Measurements from ENCODE around the gene PALM3. TPM values are rescaled to one million over a fixed set of nuclear protein-coding genes. Genes with fewer than 3 reads are reported as not detected.

PALM3 gene
- total RNA-seq, 1 experiment from 2014 or later, result 21.8 TPM

DNA sequence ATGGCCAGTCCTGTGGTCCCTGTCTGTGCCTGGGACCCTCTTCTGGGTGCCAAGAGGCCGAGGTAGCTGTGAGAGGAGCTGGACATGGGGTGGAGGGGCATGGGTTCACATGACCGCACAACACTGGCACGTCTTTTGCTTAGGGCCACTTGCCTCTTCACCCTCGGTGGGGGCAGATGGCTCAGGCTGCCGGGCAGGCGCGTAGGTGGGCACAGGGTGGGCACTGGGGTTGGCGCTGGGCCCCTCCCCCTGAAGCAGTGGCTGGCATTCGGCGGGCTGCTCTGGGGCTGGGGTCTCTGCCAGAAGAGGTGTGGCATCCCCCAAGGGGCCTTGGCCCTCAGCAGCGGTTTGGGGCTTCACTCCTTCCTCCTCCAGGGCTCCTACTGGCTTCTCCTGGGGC is 8.4 kb downstream of the PALM3 start:
- DNase-seq (ENCODE audit: low spot score), result no peak
- Histone ChIP-seq H3K27me3 (replicated peaks; ENCODE audit: insufficient read depth, low read depth, low read length, poor library complexity) (no peaks in the 10 kb centered on the region), H3K4me3 (ENCODE audit: low read depth, low read length, poor library complexity, severe bottlenecking) (no peak overlapping the region), H3K27ac (ENCODE audit: low read depth, low read length, poor library complexity, severe bottlenecking) (no peak overlapping the region), H3K9me3 (ENCODE audit: low read depth, low read length, poor library complexity, severe bottlenecking) (no peaks in the 10 kb centered on the region), H3K4me1 (ENCODE audit: insufficient read depth, low read length, poor library complexity, severe bottlenecking) (peaks cover 8% of the 10 kb centered on the region), H3K36me3 (ENCODE audit: insufficient read depth, low read length, poor library complexity, severe bottlenecking) (no peaks in the 10 kb centered on the region)
- no peak for TF ChIP-seq EZH2 (IDR thresholded peaks at IDR 0.05; ENCODE audit: borderline replicate concordance, low read depth, low read length, poor library complexity, severe bottlenecking)
- TF ChIP-seq, protein P1, sequence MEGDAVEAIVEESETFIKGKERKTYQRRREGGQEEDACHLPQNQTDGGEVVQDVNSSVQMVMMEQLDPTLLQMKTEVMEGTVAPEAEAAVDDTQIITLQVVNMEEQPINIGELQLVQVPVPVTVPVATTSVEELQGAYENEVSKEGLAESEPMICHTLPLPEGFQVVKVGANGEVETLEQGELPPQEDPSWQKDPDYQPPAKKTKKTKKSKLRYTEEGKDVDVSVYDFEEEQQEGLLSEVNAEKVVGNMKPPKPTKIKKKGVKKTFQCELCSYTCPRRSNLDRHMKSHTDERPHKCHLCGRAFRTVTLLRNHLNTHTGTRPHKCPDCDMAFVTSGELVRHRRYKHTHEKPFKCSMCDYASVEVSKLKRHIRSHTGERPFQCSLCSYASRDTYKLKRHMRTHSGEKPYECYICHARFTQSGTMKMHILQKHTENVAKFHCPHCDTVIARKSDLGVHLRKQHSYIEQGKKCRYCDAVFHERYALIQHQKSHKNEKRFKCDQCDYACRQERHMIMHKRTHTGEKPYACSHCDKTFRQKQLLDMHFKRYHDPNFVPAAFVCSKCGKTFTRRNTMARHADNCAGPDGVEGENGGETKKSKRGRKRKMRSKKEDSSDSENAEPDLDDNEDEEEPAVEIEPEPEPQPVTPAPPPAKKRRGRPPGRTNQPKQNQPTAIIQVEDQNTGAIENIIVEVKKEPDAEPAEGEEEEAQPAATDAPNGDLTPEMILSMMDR (conservative IDR thresholded peaks at IDR 0.05; ENCODE audit: low read depth, low read length), result no peak
- ChIA-PET CTCF (no interaction called here), POLR2A (ENCODE audit: low non-redundant PET) (no interaction called here)
- TSS peak; percentile 97 for BruUV-seq (replicated peaks)
- intact Hi-C loops (cut with micrococcal nuclease; ENCODE audit: unreplicated experiment), result no loop called here

DNA sequence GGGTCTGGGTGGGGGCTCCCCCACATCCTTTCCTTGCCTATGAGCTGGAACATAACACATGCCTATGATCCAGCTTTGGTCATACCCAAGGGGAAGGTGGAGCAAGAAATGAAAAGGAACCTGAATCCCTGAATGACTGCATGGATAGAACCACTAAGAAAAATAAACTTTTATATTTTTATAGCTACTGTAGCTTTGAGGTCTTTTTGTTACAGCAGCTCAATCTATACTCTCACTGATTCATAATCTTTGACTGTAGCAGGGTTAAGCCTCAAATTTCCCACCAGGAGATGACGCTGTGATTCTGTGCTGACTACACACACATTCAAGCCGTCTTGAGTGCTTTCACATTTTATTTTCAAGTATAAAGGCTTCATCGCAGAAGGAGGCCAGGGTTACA is 8.8 kb downstream of the PALM3 start:
- POLR2A ChIA-PET (ENCODE audit: low non-redundant PET), result no interaction called here
- Histone ChIP-seq H3K4me3 (ENCODE audit: low read depth, low read length, poor library complexity, severe bottlenecking) (no peak overlapping the region), H3K27ac (ENCODE audit: low read depth, low read length, poor library complexity, severe bottlenecking) (no peak overlapping the region), H3K4me1 (ENCODE audit: insufficient read depth, low read length, poor library complexity, severe bottlenecking) (peaks cover 4% of the 10 kb centered on the region), H3K36me3 (ENCODE audit: insufficient read depth, low read length, poor library complexity, severe bottlenecking) (no peaks in the 10 kb centered on the region), H3K27me3 (replicated peaks; ENCODE audit: insufficient read depth, low read depth, low read length, poor library complexity) (no peaks in the 10 kb centered on the region), H3K9me3 (ENCODE audit: low read depth, low read length, poor library complexity, severe bottlenecking) (no peaks in the 10 kb centered on the region)
- TF ChIP-seq, protein P1 (conservative IDR thresholded peaks at IDR 0.05; ENCODE audit: low read depth, low read length), result no peak
- no peak for TF ChIP-seq EZH2 (IDR thresholded peaks at IDR 0.05; ENCODE audit: borderline replicate concordance, low read depth, low read length, poor library complexity, severe bottlenecking)
- CTCF ChIA-PET, result no interaction called here
- no TSS peak for BruUV-seq (replicated peaks)
- no peak for DNase-seq (ENCODE audit: low spot score)
- intact Hi-C loops (cut with micrococcal nuclease; ENCODE audit: unreplicated experiment), result no loop called here

DNA sequence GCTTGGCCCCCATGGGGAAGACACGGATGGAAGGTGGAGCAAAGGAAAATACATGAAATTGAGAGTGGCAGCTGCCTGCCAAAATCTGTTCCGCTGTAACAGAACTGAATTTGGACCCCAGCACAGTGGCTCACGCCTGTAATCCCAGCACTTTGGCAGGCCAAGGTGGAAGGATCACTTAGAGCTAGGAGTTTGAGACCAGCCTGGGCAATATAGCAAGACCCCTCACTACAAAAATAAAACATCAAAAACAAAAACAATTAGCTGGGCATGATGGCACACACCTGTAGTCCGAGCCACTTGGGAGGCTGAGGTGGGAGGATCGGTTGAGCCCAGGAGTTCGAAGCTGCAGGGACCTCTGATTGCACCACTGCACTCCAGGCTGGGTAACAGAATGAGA is 9.4 kb downstream of the PALM3 start:
- H3K36me3 ChIP-seq (ENCODE audit: insufficient read depth, low read length, poor library complexity, severe bottlenecking), result no peaks in the 10 kb centered on the region
- CTCF ChIA-PET, result no interaction called here
- no peaks in the 10 kb centered on the region for H3K9me3 ChIP-seq (ENCODE audit: low read depth, low read length, poor library complexity, severe bottlenecking)
- no peak overlapping the region for H3K4me3 ChIP-seq (ENCODE audit: low read depth, low read length, poor library complexity, severe bottlenecking)
- POLR2A ChIA-PET (ENCODE audit: low non-redundant PET), result no interaction called here
- intact Hi-C loops (cut with micrococcal nuclease; ENCODE audit: unreplicated experiment), result no loop called here
- TF ChIP-seq, protein P1 (conservative IDR thresholded peaks at IDR 0.05; ENCODE audit: low read depth, low read length), result no peak
- no peak for TF ChIP-seq EZH2 (IDR thresholded peaks at IDR 0.05; ENCODE audit: borderline replicate concordance, low read depth, low read length, poor library complexity, severe bottlenecking)
- BruUV-seq (replicated peaks), result no TSS peak
- no peak for DNase-seq (ENCODE audit: low spot score)
- H3K27ac ChIP-seq (ENCODE audit: low read depth, low read length, poor library complexity, severe bottlenecking), result no peak overlapping the region
- no peaks in the 10 kb centered on the region for H3K4me1 ChIP-seq (ENCODE audit: insufficient read depth, low read length, poor library complexity, severe bottlenecking)
- H3K27me3 ChIP-seq (replicated peaks; ENCODE audit: insufficient read depth, low read depth, low read length, poor library complexity), result no peaks in the 10 kb centered on the region
